Gastroesophageal sphincter (tissue), 3 donors: Measurements from ENCODE around the gene MYZAP.

Source experiments
- CTCF ChIP-seq, 4 experiments: fragments of 200-600 bp in 2 of 4; fragments of 450-650 bp in 2 of 4; sonication (generic) in 1 of 4; IDR thresholded peaks; one replicate each; pipeline ENCODE4 v1.5.1; 2017 to 2019; ENCODE audit warnings: antibody characterized with exemption in 4 of 4, mild to moderate bottlenecking in 2 of 4, moderate library complexity in 2 of 4
- EP300 ChIP-seq: sonication (generic); formaldehyde crosslinking; IDR thresholded peaks from one replicate; pipeline ENCODE4 v1.6.1; 2017; ENCODE audit warnings: antibody characterized with exemption, mild to moderate bottlenecking
- POLR2A ChIP-seq, 2 donors: fragments of 450-650 bp; IDR thresholded peaks; one replicate each; pipeline ENCODE4 v1.6.1; 2017; ENCODE audit warnings: antibody characterized with exemption in 2 of 2, mild to moderate bottlenecking in 2 of 2, moderate library complexity in 1 of 2

GRCh38 chr15:57718309-57718708, 126.6 kb downstream of the MYZAP start:
- TF ChIP-seq CTCF (IDR thresholded peaks at IDR 0.05) (no peak), POLR2A (IDR thresholded peaks at IDR 0.05) (no peak), EP300 (no peak)
